RWPE1 (cell line): ENCODE measurements around the gene FGF18.

Experiments
- CTCF ChIA-PET: fragments of 350-600 bp; sonication (Branson Sonifier 250); formaldehyde crosslinking; extraction: SDS; loops from one replicate; lab custom pipeline; 2021; lab: Yijun Ruan, JAX
- POLR2A ChIA-PET: fragments of 400-600 bp; formaldehyde crosslinking; extraction: SDS; loops from one replicate; lab custom pipeline; 2020; ENCODE audit warnings: antibody characterized with exemption; ENCODE audit not compliant: low non-redundant PET; lab: Yijun Ruan, JAX
- DNase-seq: peaks from one replicate; pipeline ENCODE4 v3.0.0; 2012; ENCODE audit warnings: low spot score
- H3K27ac ChIP-seq: fragments of 450-650 bp; 2 replicates; pipeline ENCODE4 v1.5.1; 2017
- CTCF ChIP-seq: fragments of 450-650 bp; conservative IDR thresholded peaks from 2 replicates; pipeline ENCODE4 v1.5.1; 2017; ENCODE audit warnings: low read depth, mild to moderate bottlenecking

The FGF18 gene

GRCh38 chr5:171478946-171479775, 59.7 kb downstream of the FGF18 start:
- no peak for DNase-seq
- CTCF ChIA-PET, result no interaction called here
- TF ChIP-seq CTCF, result no peak
- POLR2A ChIA-PET, result interaction anchor here (0.6 kb wide), 1 partner anchor 26 kb away, joined by 3 read pairs; no protein-coding TSS in a partner anchor
- H3K27ac ChIP-seq, result no peak overlapping the region

- H3K27ac ChIP-seq, result no peak overlapping the region
- no peak for TF ChIP-seq CTCF
- POLR2A ChIA-PET, result no interaction called here
- no peak for DNase-seq
- CTCF ChIA-PET, result no interaction called here
Observed at GRCh38 chr5:171479776-171480125, 60.3 kb downstream of the FGF18 start.

GRCh38 chr5:171480239-171480638, 60.8 kb downstream of the FGF18 start:
- no peak overlapping the region for H3K27ac ChIP-seq
- DNase-seq, result no peak
- POLR2A ChIA-PET, result no interaction called here
- no peak for TF ChIP-seq CTCF
- CTCF ChIA-PET, result no interaction called here

DNA sequence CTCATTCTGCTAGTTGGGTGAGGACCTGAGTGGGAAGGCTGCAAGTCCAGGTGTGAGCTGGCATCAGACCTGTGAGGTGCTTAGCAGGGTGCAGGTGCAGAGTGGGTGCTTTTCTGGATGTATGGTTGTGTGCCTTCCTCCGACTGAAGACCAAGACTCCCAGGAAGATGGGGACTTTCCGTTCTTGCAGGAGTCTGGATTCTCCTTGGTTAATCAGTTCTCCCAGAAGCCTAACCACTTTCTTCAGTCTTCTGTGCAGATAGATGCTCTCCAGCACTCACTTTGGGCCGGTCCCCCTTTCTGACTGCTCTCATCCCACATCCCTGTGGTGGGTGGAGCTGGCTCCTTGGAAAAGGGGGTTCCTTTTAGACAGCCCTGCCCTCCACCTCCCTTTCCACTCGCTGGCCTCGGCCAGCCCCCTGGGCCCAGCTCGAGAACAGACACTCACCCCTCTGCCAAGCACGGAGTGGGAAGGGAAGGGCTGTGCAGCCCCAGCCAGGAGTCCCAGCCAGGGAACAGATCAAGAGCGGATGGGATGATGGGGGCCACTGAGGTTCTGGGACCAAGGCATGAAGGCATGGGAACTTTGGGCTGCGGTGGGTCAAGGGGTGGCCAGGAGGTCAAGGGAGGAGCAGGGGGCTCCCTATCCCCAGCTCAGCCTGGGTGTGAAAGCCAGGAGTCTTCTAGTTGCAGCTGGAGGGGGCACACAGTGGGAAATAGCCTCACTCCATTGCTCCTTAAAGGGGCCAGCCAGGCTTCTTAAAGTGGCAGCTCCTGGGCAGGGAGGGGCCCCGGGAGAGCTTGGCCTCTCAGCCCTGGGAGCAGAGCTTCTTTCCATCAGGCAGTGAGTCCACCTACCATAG, 62.4 kb downstream of the FGF18 start:
- no peak overlapping the region for H3K27ac ChIP-seq
- no peak for DNase-seq
- TF ChIP-seq CTCF, result no peak
- ChIA-PET CTCF (interaction anchor here (0.6 kb wide), 1 partner anchor 55 kb away, joined by 3 read pairs; no protein-coding TSS in a partner anchor), POLR2A (no interaction called here)

DNA sequence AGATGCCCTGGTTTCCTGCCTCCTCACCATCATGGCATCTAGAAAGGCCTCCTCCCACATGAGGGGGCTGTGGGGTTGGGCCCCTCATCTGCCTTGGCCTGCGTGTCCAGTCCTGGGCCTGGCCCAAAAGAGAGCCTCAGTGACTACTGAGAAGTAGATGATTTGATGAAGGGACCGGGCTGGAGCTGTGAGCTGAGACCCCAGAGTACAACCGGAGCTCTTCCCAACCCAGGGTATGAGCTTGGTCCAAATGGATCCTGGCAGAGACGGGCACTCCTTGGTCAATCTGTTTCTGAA, 62.9 kb downstream of the FGF18 start:
- no peak overlapping the region for H3K27ac ChIP-seq
- POLR2A ChIA-PET, result no interaction called here

More for the DNA sequence above, 62.9 kb downstream of the FGF18 start:
- DNase-seq, result no peak
- TF ChIP-seq CTCF, result no peak
- CTCF ChIA-PET, result interaction anchor here (0.6 to 1.1 kb wide), 2 partner anchors 27 to 55 kb away, joined by 3 to 5 read pairs; no protein-coding TSS in a partner anchor
